ENCODE measurements around the gene CRACR2B.

DNA sequence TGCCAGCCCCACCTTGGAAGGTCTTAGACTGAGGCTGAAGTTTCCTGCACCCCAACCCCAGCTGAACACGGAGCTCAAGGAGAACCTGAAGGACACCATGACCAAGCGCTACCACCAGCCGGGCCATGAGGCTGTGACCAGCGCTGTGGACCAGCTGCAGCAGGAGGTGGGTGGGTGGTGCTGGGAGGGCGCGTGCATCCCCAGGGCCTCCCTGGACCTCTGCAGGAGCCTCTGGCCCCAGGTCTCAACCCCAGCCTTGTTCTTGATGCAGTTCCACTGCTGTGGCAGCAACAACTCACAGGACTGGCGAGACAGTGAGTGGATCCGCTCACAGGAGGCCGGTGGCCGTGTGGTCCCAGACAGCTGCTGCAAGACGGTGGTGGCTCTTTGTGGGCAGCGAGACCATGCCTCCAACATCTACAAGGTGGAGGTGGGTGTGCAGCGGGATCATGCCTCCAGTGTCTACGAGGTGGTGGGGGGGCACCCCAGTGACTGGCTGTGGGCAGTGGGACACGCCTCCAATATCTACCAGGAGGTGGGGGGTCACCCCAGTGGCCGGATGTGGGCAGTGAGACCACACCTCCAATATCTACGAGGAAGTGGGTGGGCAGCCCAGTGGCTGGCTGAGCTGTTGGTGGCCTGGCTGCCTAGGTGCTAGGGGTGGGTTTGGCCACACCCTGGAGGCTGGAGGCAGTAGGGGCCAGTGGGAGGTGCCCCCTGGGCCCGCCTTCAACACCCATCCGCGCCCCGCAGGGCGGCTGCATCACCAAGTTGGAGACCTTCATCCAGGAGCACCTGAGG lies 9.7 kb downstream of the CRACR2B start:
- TF ChIP-seq, protein P1, sequence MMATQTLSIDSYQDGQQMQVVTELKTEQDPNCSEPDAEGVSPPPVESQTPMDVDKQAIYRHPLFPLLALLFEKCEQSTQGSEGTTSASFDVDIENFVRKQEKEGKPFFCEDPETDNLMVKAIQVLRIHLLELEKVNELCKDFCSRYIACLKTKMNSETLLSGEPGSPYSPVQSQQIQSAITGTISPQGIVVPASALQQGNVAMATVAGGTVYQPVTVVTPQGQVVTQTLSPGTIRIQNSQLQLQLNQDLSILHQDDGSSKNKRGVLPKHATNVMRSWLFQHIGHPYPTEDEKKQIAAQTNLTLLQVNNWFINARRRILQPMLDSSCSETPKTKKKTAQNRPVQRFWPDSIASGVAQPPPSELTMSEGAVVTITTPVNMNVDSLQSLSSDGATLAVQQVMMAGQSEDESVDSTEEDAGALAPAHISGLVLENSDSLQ (IDR thresholded peaks at IDR 0.05), result no peak
- no peak for TF ChIP-seq BHLHE40 (IDR thresholded peaks at IDR 0.05; ENCODE audit: borderline replicate concordance)
- TF ChIP-seq FOXA1 (IDR thresholded peaks at IDR 0.05), result no peak
- TF ChIP-seq ARNT (IDR thresholded peaks at IDR 0.05), result no peak
- no peak for TF ChIP-seq TARDBP (IDR thresholded peaks at IDR 0.05)

Measured in HEK293T (cell line).